Measurements from ENCODE around the gene SYNPO.

The SYNPO gene

DNA sequence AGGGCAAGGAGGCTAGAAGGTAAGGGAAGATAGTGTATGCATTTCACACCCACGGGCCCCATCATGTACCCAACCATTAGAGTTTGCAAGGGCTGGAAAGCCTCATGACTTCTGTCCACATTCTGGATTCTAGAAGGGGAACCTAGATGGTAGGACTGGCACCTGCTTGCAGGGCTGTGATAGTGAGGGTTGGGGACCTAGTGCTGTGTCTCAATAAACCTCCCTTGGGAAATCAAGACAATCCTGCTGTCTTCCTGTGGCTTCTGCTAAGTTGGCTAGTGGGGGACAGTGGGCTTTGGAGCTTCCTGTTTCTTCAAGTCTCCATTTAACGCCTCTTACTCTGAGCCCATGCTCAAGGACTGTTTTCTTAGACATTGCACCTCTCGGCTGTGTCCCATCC is 43.6 kb upstream of the SYNPO start:
- in situ Hi-C loops (cut with HindIII; ENCODE audit: low sequenced_read_pairs): no loop called here
- TF ChIP-seq, protein P1, sequence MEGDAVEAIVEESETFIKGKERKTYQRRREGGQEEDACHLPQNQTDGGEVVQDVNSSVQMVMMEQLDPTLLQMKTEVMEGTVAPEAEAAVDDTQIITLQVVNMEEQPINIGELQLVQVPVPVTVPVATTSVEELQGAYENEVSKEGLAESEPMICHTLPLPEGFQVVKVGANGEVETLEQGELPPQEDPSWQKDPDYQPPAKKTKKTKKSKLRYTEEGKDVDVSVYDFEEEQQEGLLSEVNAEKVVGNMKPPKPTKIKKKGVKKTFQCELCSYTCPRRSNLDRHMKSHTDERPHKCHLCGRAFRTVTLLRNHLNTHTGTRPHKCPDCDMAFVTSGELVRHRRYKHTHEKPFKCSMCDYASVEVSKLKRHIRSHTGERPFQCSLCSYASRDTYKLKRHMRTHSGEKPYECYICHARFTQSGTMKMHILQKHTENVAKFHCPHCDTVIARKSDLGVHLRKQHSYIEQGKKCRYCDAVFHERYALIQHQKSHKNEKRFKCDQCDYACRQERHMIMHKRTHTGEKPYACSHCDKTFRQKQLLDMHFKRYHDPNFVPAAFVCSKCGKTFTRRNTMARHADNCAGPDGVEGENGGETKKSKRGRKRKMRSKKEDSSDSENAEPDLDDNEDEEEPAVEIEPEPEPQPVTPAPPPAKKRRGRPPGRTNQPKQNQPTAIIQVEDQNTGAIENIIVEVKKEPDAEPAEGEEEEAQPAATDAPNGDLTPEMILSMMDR (IDR thresholded peaks at IDR 0.05; ENCODE audit: low read depth, low read length, missing control alignments): no peak
- DNase-seq (ENCODE audit: low read depth): no peak
- H3K4me3 ChIP-seq (ENCODE audit: low read depth, low read length): no peak overlapping the region

DNA sequence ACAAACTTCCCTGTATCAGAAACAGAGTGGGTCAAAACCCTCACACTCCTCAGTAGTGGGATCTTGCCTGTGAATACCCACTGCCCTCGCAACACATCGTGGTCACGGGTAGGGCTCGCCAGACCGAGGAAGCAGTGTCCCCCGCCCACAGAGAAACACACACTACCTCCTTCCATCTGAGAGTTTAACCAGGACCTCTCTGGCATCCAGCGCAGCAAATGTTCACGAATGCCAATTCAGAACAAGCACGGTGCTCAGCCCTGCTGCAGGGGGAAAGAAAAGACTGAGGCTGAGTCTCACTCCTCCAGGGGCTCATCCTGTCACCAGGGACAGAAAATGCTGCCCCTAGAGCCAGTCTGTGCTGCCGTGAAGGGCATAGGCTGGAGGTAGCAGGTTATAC is 42.5 kb upstream of the SYNPO start:
- no peak for DNase-seq (ENCODE audit: low read depth)
- H3K4me3 ChIP-seq (ENCODE audit: low read depth, low read length): no peak overlapping the region
- in situ Hi-C loops (cut with HindIII; ENCODE audit: low sequenced_read_pairs): no loop called here
- TF ChIP-seq, protein P1 (IDR thresholded peaks at IDR 0.05; ENCODE audit: low read depth, low read length, missing control alignments): no peak

DNA sequence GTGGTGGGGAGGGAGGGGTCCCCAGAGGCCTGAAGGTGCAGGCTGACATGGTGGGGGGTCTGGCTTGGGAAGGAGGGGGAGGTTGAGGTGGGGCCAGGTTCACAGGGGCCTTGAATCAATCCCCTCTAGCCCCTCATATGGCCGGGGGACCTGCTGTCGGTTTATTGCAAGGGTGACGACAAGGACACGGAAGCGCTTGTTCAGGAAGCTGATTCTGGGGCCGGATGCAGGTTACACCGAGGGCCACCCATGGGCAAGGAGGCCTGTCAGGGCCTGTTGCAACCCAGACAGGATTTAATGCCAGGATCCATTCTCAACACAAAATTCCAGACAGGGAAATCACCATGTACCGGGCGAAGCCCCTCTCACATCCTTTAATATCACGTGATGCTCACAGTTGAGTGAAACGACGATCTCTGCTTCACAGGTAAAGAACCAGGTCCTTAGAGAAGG is 41.6 kb upstream of the SYNPO start:
- TF ChIP-seq, protein P1 (IDR thresholded peaks at IDR 0.05; ENCODE audit: low read depth, low read length, missing control alignments): no peak
- in situ Hi-C loops (cut with HindIII; ENCODE audit: low sequenced_read_pairs): no loop called here
- no peak overlapping the region for H3K4me3 ChIP-seq (ENCODE audit: low read depth, low read length)
- no peak for DNase-seq (ENCODE audit: low read depth)

DNA sequence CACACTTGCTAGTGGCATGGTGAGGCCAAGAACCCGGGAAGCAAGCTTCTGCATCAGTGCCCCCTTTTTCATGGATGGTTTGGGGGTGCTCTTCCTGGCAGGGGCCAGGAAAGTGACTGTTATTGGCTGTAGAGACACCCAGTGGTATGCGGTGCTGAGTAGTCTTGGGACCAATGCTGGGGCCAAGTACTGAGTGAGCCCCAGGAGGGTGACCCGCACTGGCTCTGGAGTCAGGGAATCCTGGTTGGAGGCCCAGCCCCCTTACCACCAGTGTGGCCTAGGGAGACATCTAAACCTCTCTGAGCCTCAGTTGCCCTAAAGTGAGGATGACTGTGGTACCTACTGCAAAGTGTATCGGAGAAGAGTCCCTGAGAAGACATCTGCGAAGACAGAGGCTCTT is 41.2 kb upstream of the SYNPO start:
- DNase-seq (ENCODE audit: low read depth): no peak
- in situ Hi-C loops (cut with HindIII; ENCODE audit: low sequenced_read_pairs): no loop called here
- H3K4me3 ChIP-seq (ENCODE audit: low read depth, low read length): no peak overlapping the region
- TF ChIP-seq, protein P1 (IDR thresholded peaks at IDR 0.05; ENCODE audit: low read depth, low read length, missing control alignments): no peak

DNA sequence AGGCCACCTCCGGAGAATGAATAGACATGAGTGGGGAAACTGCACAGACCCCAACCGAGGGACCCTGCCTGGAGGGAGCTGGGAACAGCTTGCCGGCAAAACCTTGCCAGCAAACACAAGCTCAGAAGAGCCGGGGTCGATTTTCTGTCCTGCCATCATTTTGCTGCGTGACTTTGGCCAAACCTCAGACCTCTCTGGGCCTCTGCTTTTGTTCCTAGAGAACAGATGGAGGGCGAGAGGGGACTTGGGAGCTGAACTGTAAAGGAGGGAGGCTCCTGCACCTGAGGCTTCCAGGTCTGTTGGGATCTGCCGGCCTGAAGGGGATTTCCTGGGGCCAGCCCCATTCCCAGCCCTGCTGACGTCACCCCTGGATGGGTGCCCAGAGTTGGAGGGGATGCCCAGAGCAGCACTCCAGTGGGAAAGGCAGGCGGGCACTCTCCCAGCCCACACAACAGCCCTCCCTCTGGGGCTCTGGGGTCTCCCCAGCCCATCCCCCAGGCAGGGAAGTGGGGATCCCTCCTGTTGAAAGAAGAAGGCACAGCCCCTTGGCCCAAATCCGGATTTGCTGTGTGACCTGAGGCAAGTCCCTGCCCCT is 40.4 kb upstream of the SYNPO start:
- H3K4me3 ChIP-seq (ENCODE audit: low read depth, low read length): no peak overlapping the region
- TF ChIP-seq, protein P1 (IDR thresholded peaks at IDR 0.05; ENCODE audit: low read depth, low read length, missing control alignments): no peak
- DNase-seq (ENCODE audit: low read depth): peak; percentile 55
- in situ Hi-C loops (cut with HindIII; ENCODE audit: low sequenced_read_pairs): no loop called here

DNA sequence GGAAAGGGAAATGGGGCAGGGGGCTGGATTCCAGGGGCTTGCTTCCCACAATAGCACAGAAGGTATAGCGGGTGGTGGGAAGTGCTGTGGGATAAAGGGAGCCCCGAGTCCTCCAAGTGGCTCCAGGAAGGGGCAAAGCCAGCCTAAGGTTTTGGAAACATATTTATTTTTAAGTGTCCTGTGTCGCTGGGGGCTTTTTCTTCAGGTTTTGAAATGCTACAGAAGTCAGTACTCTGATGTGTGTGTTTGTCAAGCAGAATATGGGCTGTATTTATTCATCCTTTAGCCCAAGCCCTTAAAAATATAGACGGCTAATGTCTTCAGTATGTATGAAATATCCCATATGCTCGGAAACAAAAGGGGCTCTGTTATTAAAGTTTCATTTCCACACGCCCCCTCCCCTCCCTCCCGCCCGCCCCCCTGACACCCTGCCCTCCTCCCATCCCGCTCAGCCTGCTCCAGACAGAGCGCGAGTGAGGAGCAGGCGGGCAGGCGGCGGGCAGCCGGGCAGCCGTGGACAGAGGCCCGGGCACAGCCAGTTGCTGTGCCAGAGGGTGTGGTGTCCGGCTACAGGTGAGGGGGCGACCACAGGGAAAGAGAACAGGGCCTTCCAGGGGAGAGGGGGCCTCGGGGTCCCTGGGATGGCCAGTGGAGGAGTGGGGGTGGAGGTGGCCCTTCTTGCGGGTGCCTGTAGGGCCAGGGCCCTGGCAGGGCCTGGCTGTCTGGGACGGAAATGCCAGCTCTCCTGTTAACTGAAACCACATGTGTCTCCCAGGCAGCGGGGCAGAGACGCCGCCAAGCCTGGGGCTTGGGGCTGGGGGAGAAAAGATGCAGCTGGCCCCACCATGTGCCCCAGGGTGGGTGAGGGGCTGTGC is 39.6 kb upstream of the SYNPO start:
- no peak overlapping the region for H3K4me3 ChIP-seq (ENCODE audit: low read depth, low read length)
- no peak for DNase-seq (ENCODE audit: low read depth)
- TF ChIP-seq, protein P1 (IDR thresholded peaks at IDR 0.05; ENCODE audit: low read depth, low read length, missing control alignments): no peak
- in situ Hi-C loops (cut with HindIII; ENCODE audit: low sequenced_read_pairs): no loop called here

Data from astrocyte of the cerebellum (primary cell).